T-helper 9 cell (primary cell): Measurements from ENCODE around the gene C1orf159.

ENCODE experiments used
- DNase-seq: peaks from one replicate; pipeline ENCODE4 v3.0.0-alpha.2; 2020

Gene C1orf159

DNA sequence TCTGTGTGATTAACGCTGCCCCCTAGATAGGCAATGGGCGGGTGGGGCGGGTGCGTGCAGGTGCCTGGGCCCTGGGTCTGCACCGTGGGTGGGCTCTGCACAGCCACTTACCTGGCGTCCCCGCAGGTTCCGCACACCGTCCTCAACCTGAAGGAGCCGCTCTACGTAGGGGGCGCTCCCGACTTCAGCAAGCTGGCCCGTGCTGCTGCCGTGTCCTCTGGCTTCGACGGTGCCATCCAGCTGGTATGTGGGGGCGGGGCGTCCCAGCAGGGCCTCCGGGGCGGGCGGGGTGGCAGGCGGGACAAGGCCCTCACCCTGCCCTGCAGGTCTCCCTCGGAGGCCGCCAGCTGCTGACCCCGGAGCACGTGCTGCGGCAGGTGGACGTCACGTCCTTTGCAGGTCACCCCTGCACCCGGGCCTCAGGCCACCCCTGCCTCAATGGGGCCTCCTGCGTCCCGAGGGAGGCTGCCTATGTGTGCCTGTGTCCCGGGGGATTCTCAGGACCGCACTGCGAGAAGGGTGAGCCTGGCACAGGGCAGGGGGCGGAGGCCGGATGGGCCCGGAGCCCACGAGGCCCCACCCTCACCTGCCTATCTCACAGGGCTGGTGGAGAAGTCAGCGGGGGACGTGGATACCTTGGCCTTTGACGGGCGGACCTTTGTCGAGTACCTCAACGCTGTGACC is 64.6 kb downstream of the C1orf159 start:
- no peak for DNase-seq

DNA sequence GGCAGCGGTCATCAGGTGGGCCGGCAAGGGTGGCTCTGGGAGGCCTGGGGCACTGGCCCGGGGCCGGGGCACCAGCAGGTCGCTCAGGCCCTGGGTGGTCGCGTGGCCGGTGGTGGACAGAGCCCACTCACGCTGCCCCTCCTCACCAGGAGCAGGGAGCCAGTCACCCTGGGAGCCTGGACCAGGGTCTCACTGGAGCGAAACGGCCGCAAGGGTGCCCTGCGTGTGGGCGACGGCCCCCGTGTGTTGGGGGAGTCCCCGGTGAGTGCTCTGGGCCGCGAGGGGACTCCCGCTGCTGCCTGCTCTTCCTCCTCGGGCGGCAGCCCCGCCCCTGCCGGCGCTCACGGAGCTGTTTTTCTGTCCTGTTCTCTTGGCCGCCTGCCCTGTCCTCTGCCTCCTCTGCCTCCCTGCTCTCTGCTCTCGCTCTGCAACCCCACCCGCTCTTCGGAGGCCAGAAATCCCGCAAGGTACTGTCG is 65.3 kb downstream of the C1orf159 start:
- DNase-seq = no peak

DNA sequence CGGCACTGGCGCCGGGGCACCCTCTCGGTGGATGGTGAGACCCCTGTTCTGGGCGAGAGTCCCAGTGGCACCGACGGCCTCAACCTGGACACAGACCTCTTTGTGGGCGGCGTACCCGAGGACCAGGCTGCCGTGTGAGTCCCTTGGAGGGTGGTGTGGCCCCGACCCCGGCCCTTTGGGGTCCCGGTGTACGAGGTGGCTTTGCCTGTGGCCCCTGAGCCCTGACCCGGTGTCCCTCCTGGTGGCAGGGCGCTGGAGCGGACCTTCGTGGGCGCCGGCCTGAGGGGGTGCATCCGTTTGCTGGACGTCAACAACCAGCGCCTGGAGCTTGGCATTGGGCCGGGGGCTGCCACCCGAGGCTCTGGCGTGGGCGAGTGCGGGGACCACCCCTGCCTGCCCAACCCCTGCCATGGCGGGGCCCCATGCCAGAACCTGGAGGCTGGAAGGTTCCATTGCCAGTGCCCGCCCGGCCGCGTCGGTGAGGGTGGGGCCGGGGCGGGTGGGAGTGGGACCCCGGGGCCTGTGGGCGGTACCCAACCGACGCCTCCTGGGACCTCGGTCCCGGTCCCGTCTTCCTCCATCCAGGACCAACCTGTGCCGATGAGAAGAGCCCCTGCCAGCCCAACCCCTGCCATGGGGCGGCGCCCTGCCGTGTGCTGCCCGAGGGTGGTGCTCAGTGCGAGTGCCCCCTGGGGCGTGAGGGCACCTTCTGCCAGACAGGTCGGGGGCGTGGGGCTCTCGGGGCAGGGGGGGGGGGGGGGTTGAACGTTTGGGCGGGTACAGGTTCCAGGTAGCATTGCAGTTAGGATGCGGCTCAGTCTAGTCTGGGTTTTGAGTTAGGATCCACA is 66.3 kb downstream of the C1orf159 start:
- no peak for DNase-seq

DNA sequence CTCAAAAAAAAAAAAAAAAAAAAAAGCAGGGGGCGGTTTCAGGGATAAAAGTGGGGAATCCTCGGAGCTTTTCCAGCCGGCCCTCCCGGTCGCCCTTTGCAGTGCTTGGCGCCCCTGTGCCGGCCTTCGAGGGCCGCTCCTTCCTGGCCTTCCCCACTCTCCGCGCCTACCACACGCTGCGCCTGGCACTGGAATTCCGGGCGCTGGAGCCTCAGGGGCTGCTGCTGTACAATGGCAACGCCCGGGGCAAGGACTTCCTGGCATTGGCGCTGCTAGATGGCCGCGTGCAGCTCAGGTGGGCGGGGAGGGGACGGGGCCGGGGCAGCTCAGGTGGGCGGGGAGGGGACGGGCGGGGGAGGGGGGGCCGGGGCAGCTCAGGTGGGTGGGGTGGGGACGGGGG is 67.1 kb downstream of the C1orf159 start:
- no peak for DNase-seq

DNA sequence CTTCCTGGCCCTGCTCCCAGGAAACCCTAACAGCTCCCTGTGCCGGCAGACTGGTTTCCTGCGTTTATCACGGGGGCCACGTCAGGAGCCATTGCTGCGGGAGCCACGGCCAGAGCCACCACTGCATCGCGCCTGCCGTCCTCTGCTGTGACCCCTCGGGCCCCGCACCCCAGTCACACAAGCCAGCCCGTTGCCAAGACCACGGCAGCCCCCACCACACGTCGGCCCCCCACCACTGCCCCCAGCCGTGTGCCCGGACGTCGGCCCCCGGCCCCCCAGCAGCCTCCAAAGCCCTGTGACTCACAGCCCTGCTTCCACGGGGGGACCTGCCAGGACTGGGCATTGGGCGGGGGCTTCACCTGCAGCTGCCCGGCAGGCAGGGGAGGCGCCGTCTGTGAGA is 67.9 kb downstream of the C1orf159 start:
- DNase-seq = no peak

DNA sequence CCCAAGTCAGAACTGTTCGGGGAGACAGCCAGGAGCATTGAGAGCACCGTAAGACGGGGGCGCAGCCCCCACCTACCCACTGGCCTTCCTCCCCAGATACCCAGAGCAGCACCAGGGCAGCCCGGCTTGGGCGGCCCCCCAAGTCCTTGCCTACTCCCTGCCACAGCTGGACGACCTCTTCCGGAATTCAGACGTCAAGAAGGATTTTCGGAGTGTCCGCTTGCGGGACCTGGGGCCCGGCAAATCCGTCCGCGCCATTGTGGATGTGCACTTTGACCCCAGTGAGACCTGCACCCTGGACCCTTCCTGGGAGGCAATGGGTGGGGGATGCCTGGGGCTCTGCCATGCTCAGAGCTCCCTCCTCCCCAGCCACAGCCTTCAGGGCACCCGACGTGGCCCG is 68.5 kb downstream of the C1orf159 start:
- DNase-seq = no peak

DNA sequence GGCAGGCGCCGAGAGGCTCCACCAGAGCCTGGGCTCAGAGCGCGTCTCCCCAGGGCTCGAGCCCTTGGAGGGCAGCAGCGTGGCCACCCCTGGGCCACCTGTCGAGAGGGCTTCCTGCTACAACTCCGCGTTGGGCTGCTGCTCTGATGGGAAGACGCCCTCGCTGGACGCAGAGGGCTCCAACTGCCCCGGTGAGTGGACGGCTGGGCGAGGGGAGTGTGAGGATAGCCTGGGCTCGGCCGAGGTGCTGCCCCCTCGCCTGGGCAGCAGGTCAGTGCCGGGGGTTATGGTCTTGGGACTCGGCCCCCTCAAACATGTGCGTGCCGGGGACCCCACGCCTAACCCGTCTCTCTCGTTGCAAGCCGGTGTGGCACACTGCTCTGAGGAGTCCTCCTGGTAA is 69.1 kb downstream of the C1orf159 start:
- DNase-seq = no peak

DNA sequence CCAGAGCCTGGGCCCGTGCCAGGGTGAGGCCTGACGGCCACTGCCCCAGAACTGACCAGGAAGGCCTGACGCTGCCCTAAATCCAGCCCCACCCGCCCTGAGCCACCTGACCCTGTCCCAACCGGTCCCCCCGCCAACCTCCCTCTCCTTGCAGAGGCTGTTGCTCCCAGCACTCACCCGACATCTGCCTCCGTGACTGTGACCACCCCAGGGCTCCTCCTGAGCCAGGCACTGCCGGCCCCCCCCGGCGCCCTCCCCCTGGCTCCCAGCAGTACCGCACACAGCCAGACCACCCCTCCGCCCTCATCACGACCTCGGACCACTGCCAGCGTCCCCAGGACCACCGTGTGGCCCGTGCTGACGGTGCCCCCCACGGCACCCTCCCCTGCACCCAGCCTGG is 69.6 kb downstream of the C1orf159 start:
- DNase-seq = no peak

DNA sequence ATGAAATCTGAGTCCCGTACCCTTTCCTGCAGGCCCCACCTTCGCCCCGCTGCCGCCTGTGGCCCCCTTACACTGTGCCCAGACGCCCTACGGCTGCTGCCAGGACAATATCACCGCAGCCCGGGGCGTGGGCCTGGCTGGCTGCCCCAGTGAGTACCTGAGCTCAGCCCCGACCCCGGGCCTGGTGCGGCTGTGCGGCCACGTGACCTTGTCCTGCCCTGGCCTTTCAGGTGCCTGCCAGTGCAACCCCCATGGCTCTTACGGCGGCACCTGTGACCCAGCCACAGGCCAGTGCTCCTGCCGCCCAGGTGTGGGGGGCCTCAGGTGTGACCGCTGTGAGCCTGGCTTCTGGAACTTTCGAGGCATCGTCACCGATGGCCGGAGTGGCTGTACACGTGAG is 70.8 kb downstream of the C1orf159 start:
- no peak for DNase-seq

DNA sequence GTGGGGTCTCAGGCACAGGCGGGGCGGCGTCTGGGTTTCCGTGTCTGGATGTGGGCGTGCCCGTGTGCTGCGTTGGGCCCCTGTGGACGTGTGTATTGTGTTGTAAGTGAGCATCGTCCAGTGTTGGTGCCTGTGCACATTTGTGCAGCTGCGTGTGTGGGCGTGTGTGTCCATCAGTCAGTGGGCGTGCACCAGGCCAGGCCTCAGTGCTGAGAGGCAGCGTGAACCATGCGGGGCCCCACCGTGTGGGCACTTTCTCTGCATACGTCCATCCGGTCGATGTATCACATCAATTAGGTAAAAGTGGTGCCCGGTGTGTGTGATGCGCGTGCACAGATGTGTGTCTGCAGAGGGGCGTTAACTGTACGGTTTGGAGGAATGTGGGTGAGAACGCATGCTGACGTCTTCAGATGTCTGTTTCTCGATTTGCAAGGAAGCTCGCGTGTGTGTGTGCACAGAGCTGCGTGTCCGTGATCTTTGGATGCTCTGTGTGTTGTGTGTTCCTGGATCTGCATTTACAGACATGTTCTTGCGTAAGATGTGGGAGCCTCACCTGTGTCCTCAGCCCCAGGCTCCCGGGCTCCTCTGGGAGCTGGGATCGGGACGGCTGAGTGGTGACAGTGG is 71.3 kb downstream of the C1orf159 start:
- no peak for DNase-seq

DNA sequence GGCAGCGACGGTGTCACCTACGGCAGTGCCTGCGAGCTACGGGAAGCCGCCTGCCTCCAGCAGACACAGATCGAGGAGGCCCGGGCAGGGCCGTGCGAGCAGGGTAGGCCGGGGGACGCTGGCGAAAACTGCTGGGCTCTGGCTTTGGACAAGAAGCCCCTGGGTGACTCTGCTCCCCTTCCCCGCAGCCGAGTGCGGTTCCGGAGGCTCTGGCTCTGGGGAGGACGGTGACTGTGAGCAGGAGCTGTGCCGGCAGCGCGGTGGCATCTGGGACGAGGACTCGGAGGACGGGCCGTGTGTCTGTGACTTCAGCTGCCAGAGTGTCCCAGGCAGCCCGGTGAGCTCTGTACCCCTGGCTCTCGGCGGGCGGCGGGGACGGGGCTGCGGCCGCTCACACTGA is 72.0 kb downstream of the C1orf159 start:
- no peak for DNase-seq

DNA sequence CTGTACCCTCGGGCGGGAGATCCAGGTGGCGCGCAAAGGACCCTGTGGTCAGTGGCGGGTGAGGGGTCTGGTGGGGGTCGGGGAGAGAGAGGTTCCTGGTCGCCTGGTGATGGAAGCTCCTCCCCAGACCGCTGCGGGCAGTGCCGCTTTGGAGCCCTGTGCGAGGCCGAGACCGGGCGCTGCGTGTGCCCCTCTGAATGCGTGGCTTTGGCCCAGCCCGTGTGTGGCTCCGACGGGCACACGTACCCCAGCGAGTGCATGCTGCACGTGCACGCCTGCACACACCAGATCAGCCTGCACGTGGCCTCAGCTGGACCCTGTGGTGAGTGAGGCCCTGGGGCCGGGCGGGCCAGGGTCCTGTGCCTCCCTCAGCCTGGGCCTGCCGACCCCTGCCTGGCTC is 72.5 kb downstream of the C1orf159 start:
- DNase-seq = no peak

DNA sequence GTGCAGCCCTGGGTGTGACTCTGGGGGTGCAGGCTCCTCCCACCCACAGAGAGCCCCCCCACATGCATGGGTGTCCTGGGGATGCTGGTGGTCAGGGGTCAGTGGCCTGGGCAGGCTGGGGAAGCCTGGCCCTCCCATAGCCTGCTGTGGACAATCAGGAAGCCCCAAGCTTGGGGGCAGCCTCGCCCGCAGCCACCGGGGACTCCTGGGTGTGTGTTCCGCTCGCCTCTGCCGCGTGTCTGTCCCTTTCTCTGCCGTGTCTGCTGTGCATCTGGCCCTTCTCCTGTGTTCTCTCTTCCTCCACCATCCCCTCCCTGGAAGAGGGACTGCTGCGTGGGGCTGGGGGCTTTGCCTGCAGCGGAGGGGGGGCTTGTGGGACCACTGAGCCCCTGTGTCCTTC is 73.1 kb downstream of the C1orf159 start:
- no peak for DNase-seq

DNA sequence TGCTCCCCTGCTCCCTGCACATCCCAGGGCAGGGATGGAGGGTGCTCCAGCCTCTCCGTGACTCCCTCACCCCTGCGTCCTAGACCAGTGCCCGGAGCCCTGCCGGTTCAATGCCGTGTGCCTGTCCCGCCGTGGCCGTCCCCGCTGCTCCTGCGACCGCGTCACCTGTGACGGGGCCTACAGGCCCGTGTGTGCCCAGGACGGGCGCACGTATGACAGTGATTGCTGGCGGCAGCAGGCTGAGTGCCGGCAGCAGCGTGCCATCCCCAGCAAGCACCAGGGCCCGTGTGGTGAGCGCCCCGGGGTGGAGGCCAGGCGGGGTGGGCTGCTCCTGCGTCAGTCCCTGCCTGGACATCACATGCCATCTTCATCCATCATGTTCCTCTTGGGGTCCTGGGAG is 74.0 kb downstream of the C1orf159 start:
- no peak for DNase-seq

DNA sequence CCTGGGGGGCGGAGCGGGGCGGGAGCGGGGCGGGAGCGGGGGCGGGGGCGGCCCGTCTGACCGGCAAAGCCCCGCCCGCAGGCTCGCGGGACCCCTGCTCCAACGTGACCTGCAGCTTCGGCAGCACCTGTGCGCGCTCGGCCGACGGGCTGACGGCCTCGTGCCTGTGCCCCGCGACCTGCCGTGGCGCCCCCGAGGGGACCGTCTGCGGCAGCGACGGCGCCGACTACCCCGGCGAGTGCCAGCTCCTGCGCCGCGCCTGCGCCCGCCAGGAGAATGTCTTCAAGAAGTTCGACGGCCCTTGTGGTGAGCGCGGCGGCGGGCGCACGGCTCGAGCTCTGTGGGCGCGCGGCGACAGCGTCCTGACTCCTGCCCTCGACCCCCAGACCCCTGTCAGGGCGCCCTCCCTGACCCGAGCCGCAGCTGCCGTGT is 74.8 kb downstream of the C1orf159 start:
- DNase-seq = no peak

DNA sequence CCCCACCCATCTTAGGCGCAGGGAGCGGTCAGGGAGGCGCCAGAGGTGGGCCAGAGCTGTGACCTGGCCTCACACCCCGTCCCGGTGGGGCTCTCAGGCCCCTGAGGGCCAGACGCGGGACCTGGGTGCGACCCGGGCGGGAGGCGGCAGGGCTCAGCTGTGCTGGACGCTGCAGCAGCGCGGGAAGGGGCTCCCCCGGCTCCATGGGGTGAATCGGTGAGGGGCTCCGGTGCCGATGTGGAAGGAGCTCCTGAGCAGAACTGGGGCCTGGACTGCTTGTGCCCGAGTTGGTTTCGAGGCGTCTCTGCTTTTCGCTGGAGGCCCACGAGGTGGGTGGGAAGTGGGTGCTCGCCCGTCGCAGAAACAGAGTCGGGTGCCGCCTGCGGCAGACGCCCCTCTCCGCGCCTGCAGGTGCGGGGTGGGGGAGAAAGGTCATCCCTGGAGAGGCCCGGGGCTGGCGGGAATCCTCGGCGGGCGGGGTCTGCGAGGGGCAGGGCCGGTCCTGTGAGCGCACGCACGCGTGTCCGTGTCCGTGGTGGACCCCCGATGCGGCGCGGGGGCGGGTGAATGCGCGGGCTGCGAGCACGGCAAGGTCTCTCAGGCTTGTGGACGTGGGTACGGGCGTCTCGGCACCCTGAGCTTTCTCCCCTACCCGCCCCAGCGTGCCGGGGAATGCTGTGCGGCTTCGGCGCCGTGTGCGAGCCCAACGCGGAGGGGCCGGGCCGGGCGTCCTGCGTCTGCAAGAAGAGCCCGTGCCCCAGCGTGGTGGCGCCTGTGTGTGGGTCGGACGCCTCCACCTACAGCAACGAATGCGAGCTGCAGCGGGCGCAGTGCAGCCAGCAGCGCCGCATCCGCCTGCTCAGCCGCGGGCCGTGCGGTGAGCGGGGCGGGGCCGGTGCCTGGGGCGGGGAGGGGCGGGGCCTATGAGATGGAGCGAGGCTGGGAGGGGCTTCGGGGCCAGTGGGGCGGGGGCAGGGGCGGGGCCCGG is 75.6 kb downstream of the C1orf159 start:
- DNase-seq = peak; percentile 78

DNA sequence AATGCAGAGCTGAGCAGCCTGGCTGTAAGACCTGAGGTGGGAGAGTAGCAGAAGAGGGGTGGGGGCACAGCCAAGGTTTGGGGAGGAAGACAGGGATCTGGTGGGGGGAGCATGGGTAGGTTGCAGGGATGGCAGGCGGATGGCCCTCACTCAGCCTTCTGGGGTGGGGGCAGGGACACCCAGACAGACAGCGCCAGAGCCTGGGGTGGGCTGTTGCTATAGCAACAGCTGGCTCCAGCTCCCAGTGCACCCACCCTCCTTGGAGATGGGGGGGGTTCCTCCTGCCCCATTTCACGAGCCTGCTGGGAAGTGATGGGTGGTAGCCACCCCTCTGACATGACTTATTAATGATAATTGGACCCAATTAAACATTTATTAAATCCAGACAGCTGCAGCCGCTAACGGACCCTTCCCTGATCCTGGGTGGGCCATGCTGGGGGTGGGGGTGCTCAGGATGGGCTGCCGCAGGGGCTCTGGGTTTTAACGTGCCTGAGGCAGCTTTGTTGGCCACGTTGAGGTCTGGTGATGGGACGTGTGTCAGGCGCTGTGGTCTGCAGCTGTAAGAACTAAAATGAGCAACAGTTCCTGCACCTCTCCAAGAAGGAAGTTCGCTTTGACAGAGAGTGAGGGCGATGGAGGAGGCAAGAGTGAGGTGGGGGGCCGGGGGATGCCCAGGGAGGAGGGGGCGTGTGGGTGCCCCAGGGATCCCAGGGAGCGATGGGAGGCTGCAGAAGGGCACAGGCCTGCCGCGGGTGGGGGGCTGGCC is 76.6 kb downstream of the C1orf159 start:
- no peak for DNase-seq

DNA sequence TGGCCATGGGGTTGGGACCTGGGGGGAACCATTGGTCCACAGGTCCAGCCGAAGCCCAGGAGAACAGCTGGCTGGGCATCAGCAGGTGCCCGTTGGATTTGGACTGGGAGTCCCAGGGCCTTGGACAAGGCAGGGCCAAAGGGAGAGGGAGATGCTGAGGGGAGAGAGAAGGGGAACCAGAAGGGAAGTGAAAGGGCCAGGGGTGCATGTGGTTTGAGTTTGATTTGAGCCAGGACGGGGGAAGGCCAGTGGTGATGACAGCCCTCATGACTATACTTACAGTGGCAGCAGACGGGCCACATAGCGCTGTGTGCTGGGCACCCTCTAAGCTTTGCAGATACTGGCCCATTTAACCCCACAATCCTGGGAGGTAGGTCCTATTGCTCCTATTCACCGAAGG is 77.2 kb downstream of the C1orf159 start:
- no peak for DNase-seq

DNA sequence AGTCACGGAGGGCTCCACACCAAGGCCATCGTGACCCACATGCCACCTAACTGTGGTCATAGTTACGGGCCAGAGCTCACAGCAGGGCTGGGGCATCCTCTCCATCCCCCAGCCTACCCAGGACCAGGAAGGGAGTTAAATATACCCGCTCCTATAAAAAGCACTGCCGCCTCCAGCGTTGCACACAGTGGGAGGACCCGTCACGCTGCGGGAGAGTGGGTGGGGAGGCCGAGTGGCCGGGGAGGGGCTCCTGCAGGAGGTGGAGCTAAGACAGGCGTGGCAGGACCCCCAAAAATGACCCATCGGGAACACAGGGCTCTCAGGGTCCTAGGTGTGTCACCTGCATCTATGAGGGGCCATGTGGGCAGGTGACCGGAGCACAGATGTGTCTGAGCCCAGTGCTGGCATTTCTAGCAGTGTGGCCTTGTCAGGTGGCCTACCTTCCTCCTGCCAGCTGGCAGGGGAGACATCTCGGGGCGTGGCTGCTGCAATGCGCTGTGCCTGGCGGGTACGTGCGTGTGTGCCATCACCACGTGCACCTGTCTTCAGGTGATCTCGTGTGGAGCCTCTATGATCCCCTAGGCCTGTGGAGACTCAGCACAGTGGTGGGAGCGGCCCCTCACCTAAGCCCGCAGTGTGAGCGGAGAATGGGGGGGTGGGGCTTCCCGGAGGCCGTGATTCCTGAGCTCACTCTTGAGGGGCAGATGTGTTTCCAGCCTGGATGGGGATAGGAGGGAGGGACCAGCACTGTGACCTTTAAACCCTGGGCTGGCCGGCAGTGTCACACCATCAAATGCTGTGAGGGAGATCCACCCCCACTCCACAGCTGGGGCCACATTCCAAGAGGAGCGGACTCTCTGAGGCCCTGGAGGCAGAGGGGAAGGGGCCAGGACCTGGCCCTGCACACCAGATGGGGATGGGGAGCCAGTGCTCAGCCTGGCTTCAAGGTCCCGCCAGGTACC is 78.2 kb downstream of the C1orf159 start:
- no peak for DNase-seq

DNA sequence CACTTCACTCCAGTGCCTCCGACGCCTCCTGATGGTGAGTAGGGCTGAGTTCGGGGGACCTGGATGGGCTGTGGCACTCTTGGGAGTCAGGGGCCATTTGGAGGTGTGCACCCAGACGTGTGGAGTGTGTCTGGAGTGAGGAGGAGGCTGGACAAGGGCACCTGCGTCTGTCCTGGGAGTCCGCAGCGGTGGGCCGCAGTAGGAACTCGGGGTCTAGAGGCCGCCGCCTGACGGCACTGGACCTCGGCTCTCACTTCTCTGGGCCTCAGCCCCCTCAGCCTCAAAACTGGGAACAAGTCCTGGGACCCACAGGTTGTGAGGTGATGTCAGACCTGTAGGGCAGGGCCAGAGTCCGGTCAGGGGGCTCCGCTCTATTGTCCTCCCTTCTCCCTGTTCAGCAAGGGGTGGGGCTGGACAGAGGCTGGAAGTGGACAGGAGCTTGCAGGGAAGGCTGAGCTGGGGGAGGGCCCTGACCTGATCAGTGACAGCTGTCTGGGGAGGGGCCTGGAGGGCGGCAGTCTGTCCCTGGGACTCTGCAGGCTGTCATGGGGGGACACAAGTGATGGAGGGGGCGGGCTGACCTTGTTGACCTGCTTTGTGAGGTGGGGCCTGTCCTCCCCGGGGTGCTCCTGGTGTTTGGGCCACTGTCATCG is 80.5 kb downstream of the C1orf159 start:
- DNase-seq = no peak
